Aorta (tissue), 5 donors: ENCODE measurements around the gene FTCDNL1. TPM values are rescaled to one million over a fixed set of nuclear protein-coding genes. Genes with fewer than 3 reads are reported as not detected.

Experiments used
- ATAC-seq: fragments of 200-7000 bp; cut with Tn5 transposase; one replicate; pipeline ENCODE4 v1.9.1; 2022; ENCODE audit warnings: moderate library complexity; ENCODE audit not compliant: low FRiP score
- DNase-seq, 2 donors: peaks; one replicate each; pipeline ENCODE4 v3.0.0-alpha.2; 2020
- H3K27ac ChIP-seq, 2 donors: one replicate each; pipeline ENCODE4 v1.5.1; 2013; ENCODE audit warnings: low read length in 2 of 2, mild to moderate bottlenecking in 2 of 2, moderate library complexity in 2 of 2, control low read depth in 1 of 2, inconsistent platforms in 1 of 2, low read depth in 1 of 2
- H3K27me3 ChIP-seq, 2 donors: one replicate each; pipeline ENCODE4 v1.6.1; 2013; ENCODE audit warnings: control low read depth in 1 of 2, low read length in 1 of 2, mild to moderate bottlenecking in 1 of 2, moderate library complexity in 1 of 2; ENCODE audit not compliant: insufficient read depth in 2 of 2, control insufficient read depth in 1 of 2
- H3K36me3 ChIP-seq, 2 donors: one replicate each; pipeline ENCODE4 v1.6.1; 2013; ENCODE audit warnings: control low read depth in 1 of 2, low read length in 1 of 2, mild to moderate bottlenecking in 1 of 2; ENCODE audit not compliant: insufficient read depth in 2 of 2, control insufficient read depth in 1 of 2
- H3K4me1 ChIP-seq, 2 donors: one replicate each; pipeline ENCODE4 v1.6.1; 2013; ENCODE audit warnings: low read length in 2 of 2, control low read depth in 1 of 2, mild to moderate bottlenecking in 1 of 2, moderate library complexity in 1 of 2; ENCODE audit not compliant: insufficient read depth in 2 of 2, control insufficient read depth in 1 of 2
- H3K4me3 ChIP-seq, 2 donors: one replicate each; pipeline ENCODE4 v1.5.1; 2013; ENCODE audit warnings: low read length in 2 of 2, control low read depth in 1 of 2, mild to moderate bottlenecking in 1 of 2
- H3K9me3 ChIP-seq: one replicate; pipeline ENCODE4 v1.6.1; 2013; ENCODE audit warnings: mild to moderate bottlenecking, low read length; ENCODE audit not compliant: control insufficient read depth
- WGBS, 2 donors: extraction: QIAGEN DNeasy Blood & Tissue Kit; methylation state at CpG; one replicate each; pipeline ENCODE4 v1.1.7; 2013; 5-methylcytosine and 5-hydroxymethylcytosine counted together
- intact Hi-C, 2 donors: fragments of 100-400 bp; cut with DNase I; formaldehyde crosslinking; loops; one replicate each; pipeline versions ENCODE4 v1.14.2 to v1.15.0; 2022
- polyA plus RNA-seq, 2 donors: library from polyadenylated mRNA; stranded (reverse); fragments of 200-250 nt; gene quantifications; one replicate each; pipeline ENCODE4 v1.2.3, GENCODE V29; 2013
- total RNA-seq, 2 donors: library from RNA; stranded (reverse); fragmentation: NEBNext Ultra II Directional; extraction: Animal tissue kit (Norgen Biotek cat#: 25700); gene quantifications; one replicate each; pipeline ENCODE4 v1.2.1, GENCODE V29; 2021
- donor health status: healthy with polysubstance abuse.
- donor health status: Bipolar disorder and iron deficiency.
- donor health status: DM: no; HTN: no; CAD: no.
- donor health status: DM: no; HTN: no; CAD: no.
- donor health status: DM: yes; HTN: yes; CAD: no.

FTCDNL1 gene
- total and polyA plus RNA-seq, 4 donors: 1.4 to 1.7 TPM; not detected in 2

- intact Hi-C loops: loop anchor here in 1 of 2 donors (10.0 kb wide), 1 partner anchor 165 kb away; no protein-coding TSS in a partner anchor
- H3K27me3 ChIP-seq: no peaks in the 10 kb centered on the region
- DNase-seq (no peak), ATAC-seq (no peak)
- H3K27ac ChIP-seq: no peak overlapping the region
- H3K4me1 ChIP-seq: no peaks in the 10 kb centered on the region
- no peak overlapping the region for H3K4me3 ChIP-seq
- H3K36me3 ChIP-seq: no peaks in the 10 kb centered on the region
- WGBS, 2 donors: 28 to 36% methylated on average over 1 of the region's 1 CpG
- H3K9me3 ChIP-seq: no peaks in the 10 kb centered on the region
Observed at GRCh38 chr2:199869653-199870052, 18.7 kb upstream of the FTCDNL1 start.

- intact Hi-C loops: loop anchor here in 1 of 2 donors (10.0 kb wide), 1 partner anchor 164 kb away; no protein-coding TSS in a partner anchor
- no peak for ATAC-seq
- no peaks in the 10 kb centered on the region for H3K9me3 ChIP-seq
Observed at GRCh38 chr2:199869227-199869541, 18.2 kb upstream of the FTCDNL1 start.

GRCh38 chr2:199868431-199869226 is 17.6 kb upstream of the FTCDNL1 start:
- intact Hi-C loops: loop anchor here in 1 of 2 donors (10.0 kb wide), 1 partner anchor 164 kb away; no protein-coding TSS in a partner anchor
- 54 to 55% methylated on average over 5 of the region's 5 CpGs for WGBS, 2 donors

More at GRCh38 chr2:199869227-199869541, 18.2 kb upstream of the FTCDNL1 start:
- no peaks in the 10 kb centered on the region for H3K27me3 ChIP-seq
- DNase-seq: no peak
- 82 to 100% methylated on average over 1 of the region's 1 CpG for WGBS, 2 donors
- H3K4me1 ChIP-seq: no peaks in the 10 kb centered on the region
- no peak overlapping the region for H3K4me3 ChIP-seq
- H3K36me3 ChIP-seq: no peaks in the 10 kb centered on the region
- no peak overlapping the region for H3K27ac ChIP-seq

GRCh38 chr2:199865905-199866304 is 14.9 kb upstream of the FTCDNL1 start:
- ATAC-seq (no peak), DNase-seq (no peak)
- WGBS, 2 donors: 96 to 98% methylated on average over 4 of the region's 4 CpGs
- Histone ChIP-seq H3K9me3 (no peaks in the 10 kb centered on the region), H3K36me3 (no peaks in the 10 kb centered on the region), H3K4me3 (no peak overlapping the region), H3K27me3 (no peaks in the 10 kb centered on the region), H3K27ac (no peak overlapping the region), H3K4me1 (no peaks in the 10 kb centered on the region)
- intact Hi-C loops: loop anchor here in 1 of 2 donors (10.0 kb wide), 1 partner anchor 161 kb away; no protein-coding TSS in a partner anchor

More at GRCh38 chr2:199868431-199869226, 17.6 kb upstream of the FTCDNL1 start:
- Histone ChIP-seq H3K9me3 (no peaks in the 10 kb centered on the region), H3K4me3 (no peak overlapping the region), H3K4me1 (no peaks in the 10 kb centered on the region), H3K27ac (no peak overlapping the region), H3K36me3 (no peaks in the 10 kb centered on the region), H3K27me3 (no peaks in the 10 kb centered on the region)
- ATAC-seq: no peak
- no peak for DNase-seq

- Histone ChIP-seq H3K27me3 (no peaks in the 10 kb centered on the region), H3K9me3 (no peaks in the 10 kb centered on the region), H3K4me3 (no peak overlapping the region), H3K27ac (no peak overlapping the region), H3K36me3 (no peaks in the 10 kb centered on the region), H3K4me1 (no peaks in the 10 kb centered on the region)
- no peak for DNase-seq
- 41 to 46% methylated on average over 3 of the region's 3 CpGs for WGBS, 2 donors
- no peak for ATAC-seq
- intact Hi-C loops: loop anchor here in 1 of 2 donors (10.0 kb wide), 1 partner anchor 158 kb away; no protein-coding TSS in a partner anchor
Observed at GRCh38 chr2:199862788-199863187, 11.8 kb upstream of the FTCDNL1 start.

- 8 to 10% methylated on average over 4 of the region's 4 CpGs for whole genome bisulfite sequencing, 2 donors
- no peak for ATAC-seq
- Histone ChIP-seq H3K4me3 (no peak overlapping the region), H3K27ac (no peak overlapping the region), H3K36me3 (no peaks in the 10 kb centered on the region), H3K9me3 (no peaks in the 10 kb centered on the region), H3K27me3 (no peaks in the 10 kb centered on the region), H3K4me1 (no peaks in the 10 kb centered on the region)
- DNase-seq: no peak
- intact Hi-C loops: loop anchor here in 1 of 2 donors (10.0 kb wide), 1 partner anchor 156 kb away; no protein-coding TSS in a partner anchor
Observed at GRCh38 chr2:199861132-199861774, 10.3 kb upstream of the FTCDNL1 start.

GRCh38 chr2:199855812-199856211 is 4.8 kb upstream of the FTCDNL1 start:
- intact Hi-C loops: no loop called here
- DNase-seq: no peak
- no peak for ATAC-seq
- Histone ChIP-seq H3K27me3 (no peaks in the 10 kb centered on the region), H3K27ac (no peak overlapping the region), H3K4me3 (no peak overlapping the region), H3K36me3 (no peaks in the 10 kb centered on the region), H3K9me3 (no peaks in the 10 kb centered on the region), H3K4me1 (no peaks in the 10 kb centered on the region)
- WGBS, 2 donors: 15 to 31% methylated on average over 4 of the region's 4 CpGs

- intact Hi-C loops: no loop called here
- peaks cover 1% of the 10 kb centered on the region for H3K9me3 ChIP-seq
- H3K36me3 ChIP-seq: no peaks in the 10 kb centered on the region
- ATAC-seq (no peak), DNase-seq (no peak)
- H3K27ac ChIP-seq: no peak overlapping the region
- no peaks in the 10 kb centered on the region for H3K27me3 ChIP-seq
- H3K4me3 ChIP-seq: no peak overlapping the region
- no peaks in the 10 kb centered on the region for H3K4me1 ChIP-seq
- 80 to 88% methylated on average over 2 of the region's 2 CpGs for WGBS, 2 donors
Observed at GRCh38 chr2:199851883-199852282, 891 bp upstream of the FTCDNL1 start.
